GM18508 (cell line): ENCODE measurements around the gene CYSTM1.
A peak's percentile ranks its signal among the peaks of the same experiment; 100 is the strongest.
"Not testable (repeated sequence)": the region's sequence is repeated elsewhere in the genome, so short reads cannot be mapped to it uniquely, and the experiment has no call there.

Source experiments
- ATAC-seq: cut with Tn5 transposase; IDR thresholded peaks from one replicate; pipeline ENCODE4 v1.9.1; 2021; ENCODE audit warnings: moderate number of reproducible peaks; ENCODE audit not compliant: insufficient read depth, unreplicated experiment

The CYSTM1 gene

DNA sequence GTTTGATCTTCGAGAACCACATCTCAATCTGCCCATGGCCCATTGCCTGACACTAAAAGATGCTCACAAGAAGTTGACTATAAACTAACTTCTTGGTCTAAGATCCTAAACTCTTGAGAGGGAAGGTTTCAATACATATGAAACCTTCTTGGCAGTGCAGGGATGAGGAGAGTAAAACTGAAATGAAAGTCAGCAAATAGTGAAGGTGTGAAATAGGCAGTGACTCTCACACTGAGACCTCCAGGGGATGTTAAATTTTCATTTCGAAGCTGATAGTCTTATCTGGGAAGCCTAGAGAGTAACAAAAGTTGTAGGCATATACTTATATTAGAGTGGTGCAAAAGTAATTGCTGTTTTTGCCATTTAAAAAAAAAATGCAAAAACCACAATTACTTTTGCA is 974 bp upstream of the CYSTM1 start:
- no peak for ATAC-seq

- peak; percentile 26 for ATAC-seq
Measured at GRCh38 chr5:140175367-140176030, 511 bp downstream of the CYSTM1 start.

DNA sequence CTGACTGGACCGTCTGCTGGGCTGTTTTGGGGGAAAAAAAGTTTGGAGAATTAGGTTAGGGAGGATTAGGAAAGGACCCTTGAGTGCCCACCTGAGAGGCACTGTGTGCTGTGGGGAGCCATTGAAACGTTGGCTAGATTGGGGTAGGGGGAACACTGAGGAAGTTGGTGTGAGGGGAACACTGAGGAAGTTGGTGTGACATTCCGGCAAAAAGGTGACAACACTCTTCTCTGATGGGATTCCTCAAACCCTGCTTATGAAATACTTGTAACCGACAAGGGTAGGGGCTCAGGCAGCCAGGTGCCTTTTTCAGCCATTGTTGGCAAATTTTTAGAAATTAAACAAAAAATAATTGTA is 1.0 kb downstream of the CYSTM1 start:
- ATAC-seq: no peak

GRCh38 chr5:140178086-140178410 is 3.1 kb downstream of the CYSTM1 start:
- no peak for ATAC-seq

DNA sequence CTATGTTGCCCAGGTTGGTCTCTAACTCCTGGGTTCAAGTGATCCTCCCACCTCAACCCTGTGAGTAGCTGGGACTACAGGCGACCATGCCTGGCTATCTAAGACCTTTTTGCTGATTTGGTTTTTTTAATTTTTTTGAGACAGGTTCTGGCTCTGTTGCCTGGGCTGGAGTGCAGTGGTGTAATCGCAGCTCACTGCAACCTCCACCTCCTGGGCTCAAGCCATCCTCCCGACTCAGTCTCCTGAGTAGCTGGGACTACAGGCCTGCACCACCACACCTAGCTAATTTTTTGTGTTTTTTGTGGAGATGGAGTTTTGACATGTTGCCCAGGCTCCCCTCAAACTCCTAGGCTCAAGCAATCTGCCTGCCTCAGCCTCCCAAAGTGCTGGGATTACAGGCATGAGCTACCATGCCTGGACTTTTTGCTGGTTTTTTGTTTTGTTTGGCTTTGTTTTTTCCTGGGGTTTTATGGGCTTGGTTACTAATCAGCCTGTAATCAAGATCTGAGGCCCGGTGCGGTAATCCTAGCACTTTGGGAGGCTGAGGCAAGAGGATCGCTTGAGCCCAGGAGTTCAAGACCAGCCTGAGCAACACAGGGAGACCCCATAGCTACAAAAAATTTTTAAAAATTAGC is 3.6 kb downstream of the CYSTM1 start:
- no peak for ATAC-seq

- no peak for ATAC-seq
Measured at GRCh38 chr5:140181002-140181483, 6.1 kb downstream of the CYSTM1 start.

DNA sequence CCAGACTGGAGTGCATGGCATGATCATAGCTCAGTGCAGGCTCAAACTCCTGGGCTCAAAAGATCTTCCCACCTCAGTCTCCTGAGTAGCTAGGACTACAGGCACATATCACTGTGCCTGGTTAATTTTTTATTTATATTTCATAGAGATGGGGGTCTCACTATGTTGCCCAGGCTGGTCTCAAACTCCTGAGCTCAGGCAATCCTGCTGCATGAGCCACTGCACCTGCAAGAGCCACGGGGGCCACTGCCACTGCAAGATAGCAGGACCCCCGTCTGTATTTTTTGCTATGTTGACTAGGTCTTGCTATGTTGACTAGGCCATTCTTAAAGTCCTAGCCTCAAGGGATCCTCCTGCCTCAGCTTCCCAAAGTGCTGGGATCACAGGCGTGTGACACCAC is 6.5 kb downstream of the CYSTM1 start:
- ATAC-seq: no peak

- no peak for ATAC-seq
Measured at GRCh38 chr5:140182075-140182711, 7.2 kb downstream of the CYSTM1 start.

DNA sequence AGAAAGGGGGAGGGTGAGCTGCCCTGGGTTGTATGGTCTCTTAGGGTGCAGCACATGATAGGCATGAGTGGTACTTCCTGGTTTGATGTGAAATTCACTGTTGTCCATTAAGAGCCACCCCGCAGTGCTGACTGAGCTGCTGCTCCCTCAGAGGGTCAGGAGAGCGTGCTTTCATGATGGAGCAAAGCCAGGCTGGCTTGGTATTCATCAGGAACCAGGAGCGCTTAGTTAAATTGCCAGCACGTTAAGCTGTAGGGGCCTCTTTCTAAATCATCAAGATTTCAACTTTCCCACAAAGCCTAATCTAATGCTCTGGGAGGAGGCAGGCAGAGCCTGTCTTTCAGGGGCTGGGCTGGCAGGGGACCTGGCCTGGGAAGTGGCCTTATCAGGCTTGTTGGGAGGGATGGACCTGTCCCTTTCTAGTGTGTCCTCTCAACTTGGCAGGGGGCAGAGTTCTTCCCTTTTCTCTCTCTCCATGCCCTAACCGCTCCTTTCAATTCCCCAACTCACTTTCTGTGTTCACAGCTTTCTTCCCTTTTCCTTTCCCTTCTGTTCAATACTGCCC is 7.9 kb downstream of the CYSTM1 start:
- no peak for ATAC-seq

DNA sequence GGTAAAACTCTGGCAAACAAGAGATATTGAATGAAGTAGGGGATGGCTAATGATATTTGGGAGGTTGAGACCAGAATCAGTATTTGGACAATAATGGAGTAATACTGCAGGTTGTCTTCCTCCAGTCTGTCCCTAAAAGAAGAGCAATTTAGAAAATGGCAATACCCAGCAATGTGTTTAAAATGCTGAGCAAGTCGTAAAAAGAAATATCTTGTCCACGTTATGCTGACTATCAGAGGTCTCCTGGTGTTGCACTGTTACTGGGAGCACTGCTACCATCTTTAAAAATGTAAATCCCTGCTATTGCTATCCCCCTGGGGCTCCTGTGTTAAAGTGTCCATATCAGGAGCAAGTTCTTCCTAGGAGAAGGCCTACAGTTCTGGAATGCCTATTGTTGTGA is 10.4 kb downstream of the CYSTM1 start:
- ATAC-seq: no peak

GRCh38 chr5:140186267-140186671 is 11.3 kb downstream of the CYSTM1 start:
- no peak for ATAC-seq

DNA sequence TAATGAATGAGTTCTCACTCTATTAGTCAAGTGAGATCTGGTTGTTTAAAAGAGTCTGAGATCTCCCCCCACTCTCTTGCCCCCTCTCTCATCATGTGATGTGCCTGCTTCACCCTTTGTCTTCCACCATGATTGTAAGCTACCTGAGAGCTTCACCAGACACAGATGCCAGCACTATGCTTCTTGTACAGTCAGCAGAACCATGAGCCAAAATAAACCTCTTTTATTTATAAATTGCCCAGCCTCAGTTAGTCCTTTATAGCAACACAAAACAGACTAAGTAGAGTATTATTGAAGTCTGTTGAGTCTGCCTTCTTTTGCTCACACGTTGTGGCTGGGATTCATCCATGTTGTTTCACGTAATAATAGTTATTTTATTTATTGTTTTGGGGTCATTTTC is 14.3 kb downstream of the CYSTM1 start:
- ATAC-seq: no peak

- ATAC-seq: no peak
Measured at GRCh38 chr5:140189977-140190871, 15.2 kb downstream of the CYSTM1 start.

DNA sequence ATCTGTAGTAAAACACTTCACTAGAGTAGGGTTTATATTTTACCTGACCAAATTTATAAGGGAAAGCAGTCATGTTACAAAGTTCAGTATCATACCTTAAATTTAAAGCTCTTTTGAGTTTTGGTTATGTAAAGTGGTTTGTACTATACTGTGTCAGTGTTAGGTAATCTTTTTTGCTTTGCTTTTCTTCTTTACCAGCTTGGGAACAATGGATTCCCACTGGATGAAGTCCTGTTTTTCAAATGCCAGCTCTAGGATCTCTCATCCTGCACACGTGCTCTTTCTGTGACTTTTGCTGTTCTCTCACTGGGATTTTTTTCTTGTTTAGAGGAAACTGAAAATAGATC is 15.9 kb downstream of the CYSTM1 start:
- ATAC-seq: no peak

GRCh38 chr5:140192715-140193430 is 17.9 kb downstream of the CYSTM1 start:
- ATAC-seq: no peak

DNA sequence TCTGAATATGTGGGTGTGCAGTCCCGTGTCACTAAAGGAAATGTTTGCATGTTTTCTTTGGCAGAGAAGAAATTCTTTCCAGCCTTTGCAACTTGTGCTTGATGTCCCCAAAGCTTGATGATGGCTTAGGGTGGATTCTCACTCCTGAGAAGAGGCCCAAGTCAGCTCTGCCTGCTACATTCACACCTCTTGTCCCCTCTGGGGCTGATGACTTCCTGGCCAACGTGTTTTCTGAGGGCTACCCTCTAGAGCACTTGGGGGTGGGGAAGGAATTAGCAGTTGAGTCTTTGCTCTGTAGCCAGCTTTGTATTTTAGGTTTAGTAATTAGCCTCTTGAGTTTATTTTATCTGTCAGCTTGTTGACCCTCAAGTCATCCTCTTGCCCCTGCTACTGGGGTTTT is 19.7 kb downstream of the CYSTM1 start:
- ATAC-seq: no peak

DNA sequence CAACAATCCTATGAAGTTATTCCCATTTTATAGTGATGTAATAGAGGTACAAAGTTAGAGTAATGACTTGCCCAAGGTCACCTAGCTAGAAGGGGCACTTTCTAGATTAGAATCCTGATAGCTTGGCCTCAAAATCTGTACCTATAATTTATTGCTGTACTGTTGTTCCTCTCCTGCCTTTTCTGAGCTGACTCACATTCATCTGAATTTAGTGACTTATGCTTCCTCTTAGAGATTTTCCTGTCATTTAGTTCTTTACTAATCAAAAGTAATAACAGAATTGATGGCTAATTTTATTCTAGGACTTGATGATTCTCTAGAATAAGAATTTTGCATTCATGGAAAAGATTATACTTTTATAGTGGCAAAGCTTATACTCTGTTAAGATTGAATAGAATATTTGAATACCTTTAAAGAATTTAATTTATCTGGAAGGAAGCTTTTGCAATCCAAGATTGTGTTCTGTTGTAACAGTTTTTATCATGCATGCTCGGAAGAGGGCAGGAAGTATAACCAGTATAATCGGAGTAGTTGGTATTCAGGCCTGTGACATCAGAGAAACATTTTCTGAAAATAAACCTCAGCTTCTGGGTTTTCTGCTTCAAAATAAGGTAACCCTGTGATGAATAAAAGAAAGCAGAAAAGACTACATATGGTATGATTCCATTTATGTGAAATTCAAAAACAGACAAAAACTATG is 21.3 kb downstream of the CYSTM1 start:
- ATAC-seq: no peak

DNA sequence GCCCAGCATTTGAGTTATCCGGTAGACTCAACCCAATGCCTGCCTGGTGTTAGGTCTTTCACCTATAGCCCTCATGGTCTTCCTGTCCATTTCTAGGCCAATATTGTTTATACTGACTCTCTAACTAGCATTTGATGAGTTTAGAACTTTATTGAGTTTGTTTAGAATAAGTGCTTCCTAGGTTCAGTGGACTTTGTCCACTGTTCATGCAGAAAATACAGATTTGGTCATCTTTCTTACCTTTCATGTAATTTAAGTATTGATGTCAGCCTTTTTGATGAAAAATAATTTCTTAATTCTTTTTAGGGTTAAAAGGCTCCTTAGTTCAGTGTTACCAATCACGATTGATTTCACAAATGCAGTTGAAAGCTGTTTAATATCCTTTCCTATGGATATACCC is 22.0 kb downstream of the CYSTM1 start:
- no peak for ATAC-seq

DNA sequence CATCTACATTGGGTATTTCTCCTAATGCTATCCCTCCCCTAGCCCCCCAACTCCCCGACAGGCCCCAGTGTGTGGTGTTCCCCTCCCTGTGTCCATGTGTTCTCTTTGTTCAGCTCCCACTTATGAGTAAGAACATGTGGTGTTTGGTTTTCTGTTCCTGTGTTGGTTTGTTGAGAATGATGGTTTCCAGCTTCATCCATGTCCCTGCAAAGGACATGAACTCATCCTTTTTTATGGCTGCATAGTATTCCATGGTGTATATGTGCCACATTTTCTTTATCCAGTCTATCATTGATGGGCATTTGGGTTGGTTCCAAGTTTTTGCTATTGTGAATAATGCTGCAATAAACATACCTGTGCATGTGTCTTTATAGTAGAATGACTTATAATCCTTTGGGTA is 23.9 kb downstream of the CYSTM1 start:
- not testable (repeated sequence) for ATAC-seq
